Measurements from ENCODE around the gene TWF2. TPM values are rescaled to one million over a fixed set of nuclear protein-coding genes. Genes with fewer than 3 reads are reported as not detected.

The TWF2 gene
- total and polyA plus RNA-seq, 2 of the 13 experiments (the other 11 are each of a cell fraction or from before 2014, with no cell fraction given) = 45.5 to 108 TPM

DNA sequence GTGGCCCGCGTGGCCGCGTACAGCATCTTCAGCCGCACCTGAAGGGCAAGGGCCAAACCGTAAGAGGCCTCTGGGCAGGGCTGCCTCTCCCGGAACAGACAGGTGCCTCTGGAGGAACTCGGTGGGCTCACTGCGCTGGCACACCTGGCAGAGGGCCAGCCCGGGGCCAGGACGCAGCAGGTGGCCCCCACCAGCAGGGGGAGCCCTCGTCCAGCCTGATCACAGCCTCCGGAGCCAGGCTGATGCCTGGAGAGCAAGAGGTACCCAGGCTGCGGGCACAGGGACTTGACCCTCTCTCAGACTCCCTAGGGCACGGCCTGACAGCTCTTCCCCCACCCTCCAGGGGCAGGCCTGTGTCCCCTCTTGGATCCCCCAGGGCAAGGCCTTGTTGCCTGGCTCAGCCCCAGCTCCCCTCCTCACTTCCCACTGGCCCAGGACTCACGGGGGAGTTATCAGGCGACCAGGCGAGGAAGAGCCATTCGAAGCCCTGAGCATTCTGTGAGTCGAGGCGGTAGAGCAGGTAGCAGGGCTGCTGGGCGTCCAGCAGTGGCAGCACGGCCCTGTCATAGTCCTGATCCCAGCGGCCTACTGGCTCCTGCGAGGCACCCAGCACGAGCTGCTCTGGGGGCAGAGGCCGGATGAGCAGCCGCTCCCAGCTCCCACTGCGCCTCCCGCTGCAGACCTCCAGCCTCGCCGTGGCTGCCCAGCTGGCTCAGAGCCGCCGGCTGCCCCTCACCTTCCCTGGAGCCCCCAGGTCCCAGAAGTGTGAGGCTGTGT lies 7.3 kb downstream of the TWF2 start (continued):
- TF ChIP-seq, protein P1, sequence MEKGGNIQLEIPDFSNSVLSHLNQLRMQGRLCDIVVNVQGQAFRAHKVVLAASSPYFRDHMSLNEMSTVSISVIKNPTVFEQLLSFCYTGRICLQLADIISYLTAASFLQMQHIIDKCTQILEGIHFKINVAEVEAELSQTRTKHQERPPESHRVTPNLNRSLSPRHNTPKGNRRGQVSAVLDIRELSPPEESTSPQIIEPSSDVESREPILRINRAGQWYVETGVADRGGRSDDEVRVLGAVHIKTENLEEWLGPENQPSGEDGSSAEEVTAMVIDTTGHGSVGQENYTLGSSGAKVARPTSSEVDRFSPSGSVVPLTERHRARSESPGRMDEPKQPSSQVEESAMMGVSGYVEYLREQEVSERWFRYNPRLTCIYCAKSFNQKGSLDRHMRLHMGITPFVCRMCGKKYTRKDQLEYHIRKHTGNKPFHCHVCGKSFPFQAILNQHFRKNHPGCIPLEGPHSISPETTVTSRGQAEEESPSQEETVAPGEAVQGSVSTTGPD (CRISPR knock-in tag; IDR thresholded peaks at IDR 0.05) = no peak
- TF ChIP-seq ATF1 (CRISPR knock-in tag; IDR thresholded peaks at IDR 0.05) = no peak
- no peak for TF ChIP-seq ZZZ3 (CRISPR knock-in tag; IDR thresholded peaks at IDR 0.05; ENCODE audit: borderline replicate concordance)
- TF ChIP-seq, protein P2, sequence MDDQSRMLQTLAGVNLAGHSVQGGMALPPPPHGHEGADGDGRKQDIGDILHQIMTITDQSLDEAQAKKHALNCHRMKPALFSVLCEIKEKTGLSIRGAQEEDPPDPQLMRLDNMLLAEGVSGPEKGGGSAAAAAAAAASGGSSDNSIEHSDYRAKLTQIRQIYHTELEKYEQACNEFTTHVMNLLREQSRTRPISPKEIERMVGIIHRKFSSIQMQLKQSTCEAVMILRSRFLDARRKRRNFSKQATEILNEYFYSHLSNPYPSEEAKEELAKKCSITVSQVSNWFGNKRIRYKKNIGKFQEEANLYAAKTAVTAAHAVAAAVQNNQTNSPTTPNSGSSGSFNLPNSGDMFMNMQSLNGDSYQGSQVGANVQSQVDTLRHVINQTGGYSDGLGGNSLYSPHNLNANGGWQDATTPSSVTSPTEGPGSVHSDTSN (CRISPR knock-in tag; IDR thresholded peaks at IDR 0.05; ENCODE audit: borderline replicate concordance) = no peak
- TF ChIP-seq ZNF496 (CRISPR knock-in tag; IDR thresholded peaks at IDR 0.05; ENCODE audit: insufficient replicate concordance) = no peak
- 0 out of 2 replicates have a peak, but pooled peaks have one; percentile 40 for TF ChIP-seq ZNF34 (CRISPR knock-in tag; IDR thresholded peaks at IDR 0.05; ENCODE audit: borderline replicate concordance)
- TF ChIP-seq KLF6 (CRISPR knock-in tag; IDR thresholded peaks at IDR 0.05) = no peak
- TF ChIP-seq ZC3H4 (CRISPR knock-in tag; IDR thresholded peaks at IDR 0.05; ENCODE audit: borderline replicate concordance) = no peak
- TF ChIP-seq RNF2 (conservative IDR thresholded peaks at IDR 0.05; ENCODE audit: low read depth) = no peak
- no peak for TF ChIP-seq NFATC3 (CRISPR knock-in tag; IDR thresholded peaks at IDR 0.05)
- TF ChIP-seq TOE1 (CRISPR knock-in tag; IDR thresholded peaks at IDR 0.05) = no peak
- no peak for TF ChIP-seq ZNF629 (CRISPR knock-in tag; conservative IDR thresholded peaks at IDR 0.05)
- TF ChIP-seq ZNF749 (CRISPR knock-in tag; IDR thresholded peaks at IDR 0.05; ENCODE audit: borderline replicate concordance) = no peak
- TF ChIP-seq ZNF317 (CRISPR knock-in tag; IDR thresholded peaks at IDR 0.05) = no peak
- TF ChIP-seq POLR2AphosphoS2 (IDR thresholded peaks at IDR 0.05; ENCODE audit: low read depth, low read length) = no peak
- TF ChIP-seq SMC3 (IDR thresholded peaks at IDR 0.05; ENCODE audit: low read length) = peak; percentile 19; the same call in 1 of the 2 replicates
- TF ChIP-seq, protein P3, sequence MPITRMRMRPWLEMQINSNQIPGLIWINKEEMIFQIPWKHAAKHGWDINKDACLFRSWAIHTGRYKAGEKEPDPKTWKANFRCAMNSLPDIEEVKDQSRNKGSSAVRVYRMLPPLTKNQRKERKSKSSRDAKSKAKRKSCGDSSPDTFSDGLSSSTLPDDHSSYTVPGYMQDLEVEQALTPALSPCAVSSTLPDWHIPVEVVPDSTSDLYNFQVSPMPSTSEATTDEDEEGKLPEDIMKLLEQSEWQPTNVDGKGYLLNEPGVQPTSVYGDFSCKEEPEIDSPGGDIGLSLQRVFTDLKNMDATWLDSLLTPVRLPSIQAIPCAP (CRISPR knock-in tag; IDR thresholded peaks at IDR 0.05; ENCODE audit: low read depth) = no peak
- no peak for TF ChIP-seq ZFP82 (CRISPR knock-in tag; IDR thresholded peaks at IDR 0.05; ENCODE audit: borderline replicate concordance)
- no peak for TF ChIP-seq TCF7 (IDR thresholded peaks at IDR 0.05; ENCODE audit: low read depth)
- TF ChIP-seq RELA (CRISPR knock-in tag; IDR thresholded peaks at IDR 0.05) = no peak
- TF ChIP-seq LCORL (IDR thresholded peaks at IDR 0.05) = no peak
- TF ChIP-seq LCORL (CRISPR knock-in tag; IDR thresholded peaks at IDR 0.05) = no peak
- no peak for TF ChIP-seq ZBTB25 (CRISPR knock-in tag; IDR thresholded peaks at IDR 0.05)
